GM18909 (cell line): Measurements from ENCODE around the gene PRF1.

Source experiments
- ATAC-seq: cut with Tn5 transposase; IDR thresholded peaks from one replicate; pipeline ENCODE4 v1.9.1; 2021; ENCODE audit warnings: mild to moderate bottlenecking; ENCODE audit not compliant: unreplicated experiment, poor library complexity

Gene PRF1

DNA sequence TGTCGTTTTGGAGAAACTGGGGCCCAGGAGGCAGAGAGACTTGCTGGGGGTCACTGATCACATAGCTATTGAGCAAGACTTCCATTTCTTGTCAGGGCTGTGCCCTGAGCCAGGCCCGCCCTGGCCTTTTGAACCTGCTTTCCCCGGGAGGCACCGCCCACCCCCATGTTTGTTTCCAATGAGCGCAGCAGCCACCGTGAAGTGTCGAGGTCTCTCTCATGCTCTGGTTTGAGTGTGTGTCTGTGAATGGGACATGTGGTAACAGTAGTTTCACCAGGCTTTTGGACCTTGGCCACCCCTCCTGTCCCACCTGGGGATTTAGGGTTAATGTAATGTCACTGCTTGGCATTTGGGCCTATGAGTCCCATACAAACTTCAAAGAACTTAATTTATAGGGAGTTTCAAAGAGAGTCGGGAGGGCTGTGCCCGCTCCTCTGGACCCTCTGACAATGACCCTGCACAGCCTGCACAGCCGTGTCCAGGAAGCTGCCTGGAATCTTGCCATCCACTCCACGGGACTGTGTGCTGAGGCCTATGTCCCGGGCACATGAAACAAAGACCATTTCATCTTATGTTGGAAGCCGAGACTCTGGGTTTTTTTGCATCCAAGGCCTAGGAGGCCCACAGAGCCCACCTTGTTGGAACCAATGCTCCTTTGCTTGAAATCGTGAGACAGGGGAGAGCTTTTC is 6.3 kb downstream of the PRF1 start:
- ATAC-seq, result no peak

DNA sequence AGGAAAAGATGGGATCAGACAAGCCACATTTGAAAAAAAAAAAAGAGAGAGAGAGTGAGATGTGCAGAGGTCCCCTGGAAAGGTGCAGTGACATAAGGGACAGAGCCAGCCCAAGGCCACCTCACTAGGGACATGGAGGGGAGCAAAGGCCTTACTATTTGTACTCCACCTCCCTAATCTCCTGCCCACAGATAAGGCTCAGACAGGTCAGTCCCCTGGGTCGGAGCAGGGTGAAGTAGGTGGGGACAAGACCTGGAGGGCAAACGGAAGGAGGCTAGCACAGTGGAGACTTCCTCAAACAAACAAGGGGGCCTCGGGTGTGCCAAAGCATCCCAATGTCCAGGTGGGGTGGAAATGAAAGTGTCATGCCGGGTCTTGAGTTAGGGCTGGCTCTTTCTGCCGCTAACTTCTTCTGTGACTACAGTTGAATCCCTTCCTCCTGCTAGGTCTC is 7.0 kb downstream of the PRF1 start:
- ATAC-seq, result no peak

DNA sequence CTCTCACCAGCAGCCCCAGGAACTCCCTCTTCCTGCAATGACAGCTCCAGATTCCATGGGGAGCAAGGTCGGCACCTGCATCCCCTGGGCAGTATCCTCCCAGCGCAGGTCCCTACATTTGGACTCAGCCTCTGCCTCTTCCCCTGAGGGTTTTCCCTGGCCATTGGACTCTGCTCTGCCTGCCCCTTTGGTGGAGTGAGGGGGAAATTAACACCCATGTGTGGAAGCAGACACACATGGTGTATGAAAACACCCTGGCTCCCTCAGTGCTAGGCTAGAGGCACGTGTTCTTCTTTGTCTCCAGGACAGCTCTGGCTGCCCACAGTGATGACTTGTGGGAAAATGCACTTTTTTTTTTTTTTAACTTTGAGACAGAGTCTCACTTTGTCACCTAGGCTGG is 8.4 kb downstream of the PRF1 start:
- ATAC-seq, result no peak

DNA sequence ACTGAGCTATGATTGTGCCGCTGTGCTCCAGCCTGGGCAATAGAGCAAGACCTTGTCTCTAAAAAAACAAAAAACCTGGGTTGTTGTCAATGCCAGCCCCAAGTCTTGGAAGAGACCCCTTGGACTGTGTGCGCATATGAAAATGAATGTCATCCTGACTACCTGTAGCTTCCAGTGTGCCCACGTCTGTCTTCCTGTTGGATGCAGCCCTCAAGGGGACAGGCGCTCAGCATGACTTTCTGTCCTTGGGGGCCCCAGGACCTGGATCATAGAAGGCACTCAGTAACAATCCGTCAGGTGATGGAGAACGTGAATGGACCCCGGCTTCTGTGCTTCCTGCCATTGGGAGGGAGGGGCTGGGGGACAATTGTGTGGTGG is 9.0 kb downstream of the PRF1 start:
- no peak for ATAC-seq

DNA sequence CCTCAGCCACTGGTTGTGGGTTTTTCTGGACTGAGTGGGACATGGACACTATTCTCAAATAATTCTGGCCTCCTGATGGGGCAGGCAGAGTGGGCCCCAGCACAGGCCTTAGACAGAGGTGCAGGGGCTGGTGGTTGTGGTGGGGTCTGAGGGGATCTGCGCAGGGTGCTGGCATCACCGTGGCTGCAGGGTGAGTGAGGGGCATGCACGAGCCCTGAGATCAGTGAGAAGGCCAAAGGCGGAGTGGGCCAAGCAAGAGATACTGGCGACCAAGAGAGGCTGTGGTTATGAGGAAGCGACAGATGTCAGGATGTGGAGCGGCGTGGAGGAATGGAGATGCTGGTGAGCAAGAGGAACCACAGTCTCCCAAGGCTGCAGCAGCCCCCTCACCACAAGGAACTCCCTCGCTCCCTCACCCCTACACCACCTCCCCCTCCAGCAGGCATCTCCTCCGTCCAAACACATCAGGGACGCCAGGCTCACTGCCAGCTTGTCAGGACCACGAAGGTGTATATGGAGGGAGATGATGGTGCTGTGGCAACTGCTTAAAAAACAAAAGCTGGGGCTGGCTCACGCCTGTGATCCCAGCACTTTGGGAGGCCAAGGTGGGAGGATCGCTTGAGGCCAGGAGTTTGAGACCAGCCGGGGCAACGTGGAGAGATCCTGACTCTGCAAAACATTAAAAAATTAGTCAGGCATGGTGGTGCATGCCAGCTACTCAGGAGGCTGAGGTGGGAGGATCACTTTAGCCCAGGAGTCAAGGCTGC is 9.6 kb downstream of the PRF1 start:
- no peak for ATAC-seq

DNA sequence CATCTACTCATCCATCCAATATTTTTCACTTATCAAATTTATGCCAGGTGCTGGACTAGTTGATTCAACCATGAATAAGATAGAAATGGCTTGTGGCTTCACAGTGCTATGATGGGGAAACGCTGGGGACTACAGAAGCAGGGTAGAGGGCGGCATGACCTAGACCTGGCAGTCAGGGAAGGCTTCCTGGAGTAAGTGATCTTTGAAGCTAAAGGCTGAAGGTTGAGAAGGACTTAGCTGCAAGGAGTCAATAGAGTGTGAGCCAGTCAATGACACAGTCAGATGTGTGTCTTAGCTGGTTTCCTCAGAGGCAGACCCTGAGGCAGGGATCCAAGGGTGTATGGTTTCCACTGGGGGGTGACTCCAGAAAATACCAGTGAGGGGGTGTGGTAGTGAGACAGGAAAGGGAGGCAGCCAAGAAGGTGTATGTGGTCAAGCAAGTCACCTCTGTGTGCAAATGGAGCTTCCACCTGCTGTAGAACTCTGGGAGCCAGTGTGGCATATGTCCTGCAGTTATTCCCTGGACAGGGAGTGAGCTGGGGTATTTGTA is 10.3 kb downstream of the PRF1 start:
- ATAC-seq, result no peak

DNA sequence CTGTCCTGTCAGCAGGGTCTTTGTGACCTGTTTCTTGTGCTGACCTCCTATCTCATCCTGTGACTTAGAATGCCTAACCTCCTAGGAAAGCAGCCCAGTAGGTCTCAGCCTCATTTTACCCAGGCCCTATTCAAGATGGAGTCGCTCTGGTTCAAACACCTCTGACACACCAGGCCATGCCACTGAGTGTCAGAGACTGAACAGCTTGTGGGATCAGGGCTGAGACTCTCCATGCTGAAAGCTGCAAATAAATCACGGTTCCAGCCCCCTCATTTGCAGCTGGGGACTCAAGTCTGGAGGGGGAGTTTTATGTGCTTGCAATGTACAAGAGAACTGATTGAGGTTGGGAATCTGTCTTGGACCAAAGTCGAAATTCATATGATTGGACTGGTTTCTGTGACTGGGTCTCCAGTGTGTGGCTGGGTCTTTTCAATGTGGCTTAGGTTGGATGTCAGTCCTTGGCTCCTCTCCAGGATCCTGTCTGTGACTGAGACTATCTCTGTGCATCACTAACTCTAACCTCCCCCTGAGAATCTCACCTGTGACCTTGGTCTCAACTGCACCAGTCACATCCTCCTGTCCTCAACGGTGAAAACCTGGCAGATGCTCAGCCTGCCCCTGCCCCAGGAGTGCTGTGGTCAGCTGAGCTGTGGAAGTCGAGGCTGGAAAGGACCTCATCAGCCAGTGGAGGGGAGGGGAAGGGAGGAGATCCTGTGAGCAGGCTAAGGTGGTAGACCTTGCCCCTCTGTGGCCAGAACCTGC is 11.7 kb downstream of the PRF1 start:
- ATAC-seq, result no peak

DNA sequence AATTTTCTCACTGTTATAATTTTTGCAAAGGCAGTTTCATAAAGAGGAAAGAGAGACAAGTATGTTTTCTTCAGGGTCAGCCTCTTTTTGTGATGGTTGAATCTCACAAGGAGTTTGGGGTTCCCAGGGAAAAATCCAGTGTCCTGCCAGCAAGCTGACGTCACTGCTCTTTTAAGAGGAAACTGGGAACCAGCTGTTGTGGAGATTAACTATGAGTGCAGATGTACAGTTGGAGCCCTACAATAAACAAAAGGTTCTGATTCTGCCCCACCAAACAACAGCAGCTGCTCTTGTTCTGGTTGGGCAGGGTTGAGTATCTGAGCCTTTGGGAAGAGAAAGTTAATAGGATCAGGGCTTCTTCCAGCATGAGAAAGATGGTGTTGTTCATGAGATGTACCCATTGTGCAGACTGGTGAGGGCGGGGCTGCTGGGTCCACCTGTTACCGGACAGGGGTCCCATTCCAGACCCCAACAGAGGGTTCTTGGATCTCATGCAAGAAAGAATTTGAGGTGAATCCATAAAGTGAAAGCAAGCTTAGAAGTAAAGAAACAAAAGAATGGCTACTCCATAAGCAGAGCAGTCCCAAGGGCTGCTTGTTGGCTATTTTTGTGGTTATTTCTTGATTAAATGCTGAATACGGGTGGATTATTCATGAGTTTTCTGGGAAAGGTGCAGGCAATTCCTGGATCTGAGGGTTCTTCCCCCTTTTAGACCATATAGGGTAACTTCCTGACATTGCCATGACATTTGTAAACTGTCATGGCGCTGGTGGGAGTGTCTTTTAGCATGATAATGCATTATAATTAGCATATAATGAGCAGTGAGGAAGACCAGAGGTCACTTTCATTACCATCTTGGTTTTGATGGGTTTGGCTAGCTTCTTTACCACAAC is 12.5 kb downstream of the PRF1 start:
- no peak for ATAC-seq

DNA sequence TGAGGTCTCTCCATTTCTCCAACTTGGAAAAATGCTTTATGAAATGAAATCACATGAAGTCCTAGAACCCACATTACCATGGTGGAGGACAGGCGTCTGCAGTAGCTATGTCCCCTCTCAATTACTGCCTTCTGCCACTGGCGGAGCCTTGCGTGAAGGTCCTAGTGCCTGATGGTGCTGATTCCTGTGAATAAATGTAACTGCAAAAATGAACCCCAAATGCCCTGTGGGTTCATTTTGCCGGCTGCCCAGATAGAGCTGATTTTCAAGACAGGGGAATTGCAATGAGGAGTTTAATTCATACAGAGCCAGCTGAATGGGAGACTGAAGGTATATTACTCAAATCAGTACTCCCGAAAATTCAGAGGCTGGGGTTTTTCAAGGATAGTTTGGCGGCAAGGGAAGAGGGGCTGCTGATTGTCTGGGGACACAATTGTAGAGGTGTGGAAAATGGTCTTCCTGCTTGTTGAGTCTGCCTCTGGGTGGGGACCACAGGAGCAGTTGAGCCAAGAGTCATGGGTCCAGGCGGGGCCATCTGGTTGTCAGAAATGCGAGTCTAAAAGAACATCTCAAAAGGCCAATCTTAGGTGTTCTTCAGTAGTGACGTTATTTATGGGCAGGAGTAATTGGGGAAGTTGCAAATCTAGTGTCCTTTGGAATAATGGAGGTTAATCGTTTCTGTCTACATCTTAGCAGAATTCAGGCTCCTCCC is 13.5 kb downstream of the PRF1 start:
- no peak for ATAC-seq

DNA sequence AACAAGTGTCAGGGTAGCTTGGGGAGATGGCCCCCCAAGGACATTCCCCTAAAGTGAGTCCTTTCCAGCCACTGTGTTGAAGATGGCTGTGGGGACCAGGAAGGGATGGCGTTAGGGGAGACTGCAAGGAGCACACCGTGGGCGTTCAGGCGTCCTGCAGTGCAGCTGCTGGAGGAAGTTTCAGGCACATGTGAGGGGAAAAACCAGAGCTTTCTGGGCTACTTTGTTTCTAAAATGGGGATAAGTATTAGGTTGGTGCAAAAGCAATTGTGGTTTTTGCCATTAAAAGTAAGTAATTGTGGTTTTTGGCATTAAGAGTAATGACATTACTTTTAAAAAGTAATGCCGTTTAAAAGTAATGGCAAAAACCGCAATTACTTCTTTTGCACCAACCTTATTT is 14.3 kb downstream of the PRF1 start:
- no peak for ATAC-seq

DNA sequence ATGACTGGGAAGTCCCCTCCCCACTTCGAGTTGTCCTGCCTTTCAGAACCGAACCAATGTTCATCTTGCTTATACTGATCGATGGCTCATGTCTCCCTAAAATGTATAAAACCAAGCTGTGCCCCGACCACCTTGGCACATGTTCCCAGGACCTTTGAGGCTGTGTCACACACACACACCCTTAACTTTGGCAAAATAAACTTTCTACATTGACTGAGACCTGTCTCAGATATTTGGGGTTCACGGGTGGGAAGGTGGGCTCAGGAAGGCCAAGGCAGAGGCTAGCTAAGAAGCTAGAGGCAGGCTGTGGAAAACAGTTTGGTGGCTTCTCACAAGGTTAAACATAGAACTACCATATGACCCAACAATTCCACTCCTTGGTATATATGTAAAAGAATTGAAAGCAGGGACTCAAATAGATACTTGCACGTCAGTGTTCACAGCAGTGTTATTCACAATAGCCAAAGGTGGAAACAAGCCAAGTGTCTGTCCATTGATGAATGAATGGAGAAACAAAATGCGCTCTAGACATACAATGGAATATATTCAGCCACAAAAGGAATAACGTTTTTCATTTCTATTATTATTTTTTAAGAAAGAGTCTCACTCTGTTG is 15.4 kb downstream of the PRF1 start:
- ATAC-seq, result peak; percentile 56

DNA sequence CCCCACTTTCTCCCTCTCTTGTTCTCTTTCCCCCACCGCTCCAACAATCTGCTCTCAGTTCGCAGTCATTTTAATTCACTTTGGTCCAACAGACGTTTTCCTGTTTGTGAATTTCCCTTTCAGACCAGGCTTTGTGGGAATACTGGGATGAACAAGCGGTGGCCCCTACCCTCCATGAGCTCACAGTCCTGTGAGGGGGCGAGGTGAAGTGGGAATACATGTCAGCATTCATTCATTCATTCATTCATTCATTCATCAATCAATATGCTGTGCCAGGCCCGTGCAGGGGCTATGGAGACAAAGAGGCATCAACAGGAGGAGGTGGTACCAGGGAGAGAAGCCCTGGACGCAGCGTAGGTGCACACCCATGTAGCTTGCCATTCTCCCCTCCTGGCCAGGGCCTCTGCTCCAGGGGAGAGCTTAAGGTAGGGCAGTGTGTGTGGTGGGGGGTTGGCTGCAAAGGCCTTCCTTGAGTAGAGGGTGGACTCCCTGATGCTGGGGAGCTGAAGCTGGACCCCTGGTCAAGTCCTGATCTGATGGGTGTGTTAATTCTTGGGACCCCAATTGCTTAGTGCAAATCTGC is 16.1 kb downstream of the PRF1 start:
- no peak for ATAC-seq

DNA sequence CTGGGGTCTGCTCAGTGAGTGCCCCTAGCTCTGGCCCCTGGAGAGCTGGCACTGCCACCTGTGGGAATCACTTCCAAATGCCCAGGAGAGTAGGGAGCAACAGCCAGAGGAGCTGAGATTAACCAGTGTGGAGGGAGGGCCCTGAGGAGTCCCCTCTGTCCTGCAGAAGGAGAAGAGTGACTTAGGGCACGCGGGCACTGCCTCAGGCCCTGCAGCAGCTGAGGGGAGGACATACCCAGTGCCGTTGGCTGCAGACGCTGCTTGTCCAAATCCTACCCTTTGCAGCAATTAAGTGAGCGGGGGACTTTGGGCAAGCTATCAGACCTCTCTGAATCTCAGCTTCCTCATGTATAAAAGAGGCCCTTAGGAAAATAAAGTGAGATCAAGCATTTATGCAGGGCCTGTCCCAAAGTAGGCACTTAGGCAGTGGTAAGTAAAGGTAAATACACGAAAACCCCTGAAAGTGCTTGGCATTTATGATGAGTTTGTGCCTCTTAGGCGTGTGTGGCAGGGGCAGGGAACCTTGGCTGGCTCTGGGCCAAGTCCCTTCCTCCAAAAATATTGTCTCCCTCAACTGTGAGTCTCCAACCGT is 16.9 kb downstream of the PRF1 start:
- no peak for ATAC-seq

DNA sequence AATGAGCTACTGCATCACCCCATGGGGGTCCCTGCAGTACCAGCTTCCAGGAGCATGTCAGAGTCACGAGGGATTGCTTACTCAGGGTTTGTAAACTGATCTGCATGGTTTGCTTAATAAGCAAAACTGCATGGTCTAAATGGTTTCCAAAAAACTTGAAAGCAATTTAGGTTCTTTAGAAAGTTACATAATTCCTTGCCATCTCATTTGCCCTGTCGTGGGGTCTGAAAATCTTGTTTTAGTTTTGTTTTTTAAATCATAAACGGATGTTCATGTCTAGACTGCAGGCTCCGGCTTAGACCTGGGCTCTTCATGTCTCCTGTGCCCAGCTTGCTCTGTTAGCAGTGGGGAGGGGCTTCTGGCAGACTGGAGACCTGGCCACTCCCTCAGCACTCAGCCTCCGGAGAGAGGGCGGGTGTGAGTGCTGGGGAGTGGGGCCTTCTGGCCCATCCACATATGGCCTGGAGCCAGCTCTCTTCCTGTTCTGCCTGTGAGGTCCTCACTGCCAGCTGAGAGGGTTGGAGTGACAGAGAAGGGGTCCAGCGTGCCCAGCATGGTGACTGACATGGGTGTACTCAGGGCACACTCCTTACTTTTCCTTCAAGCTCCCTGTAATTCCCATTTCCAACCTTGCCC is 17.5 kb downstream of the PRF1 start:
- ATAC-seq, result no peak

DNA sequence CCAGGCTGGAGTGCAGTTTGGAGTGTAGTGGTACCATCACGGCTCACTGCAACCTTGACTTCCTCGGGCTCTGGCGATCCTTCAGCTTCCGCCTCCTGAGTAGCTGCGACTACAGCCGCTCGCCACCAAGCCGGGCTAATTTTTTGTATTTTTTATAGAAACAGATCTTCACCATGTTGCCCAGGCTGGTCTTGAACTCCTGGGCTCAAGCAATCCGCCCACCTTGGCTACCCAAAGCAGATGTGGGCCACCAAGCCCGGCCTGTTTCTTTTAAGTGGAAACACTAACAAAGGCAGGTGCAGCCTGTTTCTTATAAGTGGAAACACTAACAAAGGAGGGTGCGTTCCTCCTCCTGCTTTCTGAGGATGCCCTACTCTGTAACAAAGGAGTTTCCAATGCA is 18.2 kb downstream of the PRF1 start:
- ATAC-seq, result no peak

DNA sequence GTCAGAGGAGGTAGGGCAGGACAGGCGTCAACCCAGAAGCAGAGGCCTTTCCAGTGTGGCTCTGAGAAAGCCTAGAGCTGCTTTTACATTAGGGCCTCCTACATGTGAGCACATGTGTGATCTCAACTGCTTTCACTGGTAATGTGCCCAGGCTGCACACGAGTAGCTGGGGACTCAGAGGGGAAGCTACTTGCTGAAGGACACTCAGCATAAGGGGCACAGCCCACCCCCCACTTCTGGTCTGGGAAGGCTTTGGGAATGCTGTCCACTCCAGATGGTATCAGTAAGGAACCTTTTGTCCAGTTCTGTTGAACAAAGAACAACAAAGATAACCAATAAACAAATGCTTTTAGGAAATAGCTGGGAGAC is 18.9 kb downstream of the PRF1 start:
- ATAC-seq, result no peak

DNA sequence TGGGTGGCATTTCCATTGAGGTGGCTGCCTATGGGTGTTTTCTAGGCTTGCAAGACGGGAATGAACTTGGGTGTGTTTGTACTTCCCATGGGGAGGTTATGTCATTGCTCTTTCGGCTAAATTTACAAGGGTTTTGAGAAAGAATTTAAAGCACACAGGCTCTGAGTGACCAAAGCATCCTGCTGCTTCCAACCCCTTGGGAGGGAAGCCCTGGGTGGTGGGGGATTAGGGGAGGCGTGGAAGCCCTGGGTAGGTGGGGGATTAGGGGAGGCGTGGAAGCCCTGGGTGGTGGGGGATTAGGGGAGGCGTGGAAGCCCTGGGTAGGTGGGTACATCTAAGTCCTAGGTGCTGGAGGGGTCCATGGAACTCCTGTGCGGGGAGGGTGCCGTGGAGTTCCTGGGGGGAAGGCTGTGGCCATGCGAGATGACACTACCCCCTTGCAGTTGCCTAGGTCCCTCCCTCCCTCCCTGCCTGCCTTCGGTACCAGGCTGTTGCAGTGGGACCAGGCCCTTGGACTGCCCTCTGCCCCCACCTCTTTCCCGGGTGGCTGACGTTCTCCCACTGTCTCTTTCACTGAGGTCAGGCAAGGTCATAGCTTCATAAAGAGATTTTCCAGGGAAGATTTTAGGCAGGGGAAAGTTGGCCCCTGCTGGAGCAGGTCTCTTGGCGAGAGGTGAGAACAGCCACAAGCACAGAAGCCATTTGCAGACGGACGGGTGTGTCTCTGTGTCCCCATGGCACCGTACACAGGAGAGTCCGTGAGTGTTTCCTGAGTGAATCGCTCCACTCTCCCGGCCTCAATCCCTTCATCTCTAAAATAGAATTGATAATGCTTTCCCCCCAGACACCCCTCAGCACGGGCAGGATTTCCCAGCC is 19.5 kb downstream of the PRF1 start:
- ATAC-seq, result no peak
